Trophoblast cell (in vitro differentiated cells and primary cell): Measurements from ENCODE around the gene CAD.

Source experiments
- DNase-seq, 2 donors: peaks; one replicate each; pipeline ENCODE4 v3.0.0-alpha.2; 2016
- H2AFZ ChIP-seq: 2 replicates; pipeline ENCODE4 v1.6.1; 2013; ENCODE audit warnings: low read length, moderate library complexity, mild to moderate bottlenecking; ENCODE audit not compliant: insufficient read depth, poor library complexity
- H2AK5ac ChIP-seq: 2 replicates; pipeline ENCODE4 v1.6.1; 2013; ENCODE audit warnings: mild to moderate bottlenecking, low read length
- H2BK120ac ChIP-seq: 2 replicates; pipeline ENCODE4 v1.6.1; 2013; ENCODE audit warnings: low read length, mild to moderate bottlenecking, moderate library complexity; ENCODE audit not compliant: insufficient read depth, poor library complexity
- H2BK12ac ChIP-seq: 2 replicates; pipeline ENCODE4 v1.6.1; 2013; ENCODE audit warnings: mild to moderate bottlenecking, low read length, moderate library complexity
- H2BK5ac ChIP-seq: 2 replicates; pipeline ENCODE4 v1.6.1; 2013; ENCODE audit warnings: low read length, low read depth, moderate library complexity, mild to moderate bottlenecking; ENCODE audit not compliant: poor library complexity
- H3K14ac ChIP-seq: 2 replicates; pipeline ENCODE4 v1.6.1; 2013; ENCODE audit warnings: mild to moderate bottlenecking, low read length
- H3K18ac ChIP-seq: 2 replicates; pipeline ENCODE4 v1.6.1; 2013; ENCODE audit warnings: mild to moderate bottlenecking, low read length
- H3K23ac ChIP-seq: 2 replicates; pipeline ENCODE4 v1.6.1; 2013; ENCODE audit warnings: low read length
- H3K27ac ChIP-seq: 2 replicates; pipeline ENCODE4 v1.5.1; 2013; ENCODE audit warnings: low read depth, mild to moderate bottlenecking, inconsistent platforms, low read length, moderate library complexity
- H3K27me3 ChIP-seq: 2 replicates; pipeline ENCODE4 v1.6.1; 2013; ENCODE audit warnings: inconsistent platforms, mild to moderate bottlenecking, low read length, moderate library complexity; ENCODE audit not compliant: insufficient read depth
- H3K36me3 ChIP-seq, 2 experiments: 1 replicate in 1 of 2; 2 replicates in 1 of 2; pipeline ENCODE4 v1.6.1; 2013; ENCODE audit warnings: low read length in 2 of 2, mild to moderate bottlenecking in 2 of 2, moderate library complexity in 1 of 2; ENCODE audit not compliant: insufficient read depth in 2 of 2, control insufficient read depth in 1 of 2
- H3K4ac ChIP-seq: 2 replicates; pipeline ENCODE4 v1.6.1; 2013; ENCODE audit warnings: low read depth, mild to moderate bottlenecking, low read length, moderate library complexity
- H3K4me1 ChIP-seq, 2 experiments: 1 replicate in 1 of 2; 2 replicates in 1 of 2; pipeline ENCODE4 v1.6.1; 2013; ENCODE audit warnings: low read length in 2 of 2, mild to moderate bottlenecking in 2 of 2, moderate library complexity in 1 of 2; ENCODE audit not compliant: insufficient read depth in 2 of 2, control insufficient read depth in 1 of 2
- H3K4me2 ChIP-seq: 2 replicates; pipeline ENCODE4 v1.6.1; 2013; ENCODE audit warnings: inconsistent platforms, mild to moderate bottlenecking, low read length, moderate library complexity
- H3K4me3 ChIP-seq: 2 replicates; pipeline ENCODE4 v1.5.1; 2013; ENCODE audit warnings: mild to moderate bottlenecking, low read depth, low read length, inconsistent platforms
- H3K79me1 ChIP-seq: one replicate; pipeline ENCODE4 v1.6.1; 2013; ENCODE audit warnings: low read length
- H3K79me2 ChIP-seq: 2 replicates; pipeline ENCODE4 v1.6.1; 2013; ENCODE audit warnings: low read length, mild to moderate bottlenecking; ENCODE audit not compliant: control insufficient read depth, insufficient read depth, poor library complexity
- H3K9ac ChIP-seq: 2 replicates; pipeline ENCODE4 v1.6.1; 2013; ENCODE audit warnings: mild to moderate bottlenecking, low read length
- H3K9me3 ChIP-seq: 2 replicates; pipeline ENCODE4 v1.6.1; 2013; ENCODE audit warnings: low read depth, mild to moderate bottlenecking, control low read depth, inconsistent platforms, low read length; ENCODE audit not compliant: insufficient read depth
- H4K12ac ChIP-seq: 2 replicates; pipeline ENCODE4 v1.6.1; 2013; ENCODE audit warnings: low read depth, mild to moderate bottlenecking, low read length, moderate library complexity
- H4K8ac ChIP-seq: 2 replicates; pipeline ENCODE4 v1.6.1; 2013; ENCODE audit warnings: low read depth, mild to moderate bottlenecking, low read length, moderate library complexity
- H4K91ac ChIP-seq: one replicate; pipeline ENCODE4 v1.6.1; 2013; ENCODE audit warnings: low read depth, mild to moderate bottlenecking, low read length, moderate library complexity
- whole genome bisulfite sequencing: extraction: QIAGEN DNeasy Blood & Tissue Kit; methylation state at CpG from one replicate; pipeline ENCODE4 v1.1.7; 2013; ENCODE audit warnings: missing lambda C conversion rate; ENCODE audit not compliant: insufficient read length, insufficient coverage; ENCODE audit errors: extremely low coverage; 5-methylcytosine and 5-hydroxymethylcytosine counted together

Gene CAD

DNA sequence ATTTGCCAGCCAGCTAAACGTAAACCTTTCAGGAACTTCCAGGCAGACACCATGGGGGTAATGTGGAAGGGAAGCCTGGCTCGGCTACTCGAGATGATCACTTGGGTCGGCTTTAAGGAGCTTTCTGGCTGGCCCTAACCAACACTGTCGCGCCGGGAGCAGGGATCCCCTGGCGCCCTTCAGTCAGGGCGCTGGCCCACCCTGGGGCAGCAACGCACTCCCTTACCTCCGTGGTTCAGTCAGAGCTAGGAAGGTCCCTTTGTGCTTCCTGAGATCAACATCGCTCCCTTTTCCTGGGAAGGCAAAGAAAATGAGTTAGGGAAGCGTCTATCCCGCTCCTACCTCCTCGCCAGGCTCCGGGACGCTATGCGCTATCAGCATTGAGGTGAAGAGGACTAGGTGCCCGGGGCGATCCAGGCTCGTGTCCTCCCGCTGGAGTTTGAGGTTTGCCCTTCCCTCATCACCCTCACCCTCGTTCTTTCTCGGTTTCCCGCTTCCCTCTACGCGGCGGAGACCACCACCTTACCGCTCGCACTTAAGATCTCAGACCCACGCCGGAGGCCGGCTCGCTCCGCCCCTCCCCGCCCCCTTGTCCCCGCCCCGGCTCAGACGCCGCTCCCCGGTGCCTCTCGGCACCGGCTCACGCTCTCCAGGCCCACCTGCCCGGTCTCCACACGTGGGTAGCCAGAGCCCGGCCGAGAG lies 5.8 kb upstream of the CAD start:
- Histone ChIP-seq H3K4me3 (peak overlapping the region; percentile 76), H3K9me3 (no peaks in the 10 kb centered on the region), H4K91ac (peak overlapping the region; percentile 37), H3K4ac (peak overlapping the region; percentile 80), H2BK5ac (peak overlapping the region; percentile 7), H4K8ac (peak overlapping the region; percentile 51), H2BK12ac (no peak overlapping the region), H3K36me3 (peaks cover 18 to 23% of the 10 kb centered on the region in 2 experiments), H2AFZ (peak overlapping the region; percentile 24), H3K79me1 (peaks cover 33% of the 10 kb centered on the region), H3K18ac (peak overlapping the region; percentile 91), H3K4me2 (peak overlapping the region; percentile 84), H3K79me2 (peaks cover 14% of the 10 kb centered on the region), H3K9ac (peak overlapping the region; percentile 92), H2BK120ac (peak overlapping the region; percentile 4), H3K14ac (peak overlapping the region; percentile 34), H3K27me3 (no peaks in the 10 kb centered on the region), H2AK5ac (peak overlapping the region; percentile 65), H4K12ac (no peak overlapping the region), H3K27ac (peak overlapping the region; percentile 85), H3K4me1 (peaks cover 14 to 28% of the 10 kb centered on the region in 2 experiments), H3K23ac (no peak overlapping the region)
- no CpG with 5 or more reads among the region's 48 CpGs for WGBS
- peak; percentile 72 to 74 for DNase-seq

DNA sequence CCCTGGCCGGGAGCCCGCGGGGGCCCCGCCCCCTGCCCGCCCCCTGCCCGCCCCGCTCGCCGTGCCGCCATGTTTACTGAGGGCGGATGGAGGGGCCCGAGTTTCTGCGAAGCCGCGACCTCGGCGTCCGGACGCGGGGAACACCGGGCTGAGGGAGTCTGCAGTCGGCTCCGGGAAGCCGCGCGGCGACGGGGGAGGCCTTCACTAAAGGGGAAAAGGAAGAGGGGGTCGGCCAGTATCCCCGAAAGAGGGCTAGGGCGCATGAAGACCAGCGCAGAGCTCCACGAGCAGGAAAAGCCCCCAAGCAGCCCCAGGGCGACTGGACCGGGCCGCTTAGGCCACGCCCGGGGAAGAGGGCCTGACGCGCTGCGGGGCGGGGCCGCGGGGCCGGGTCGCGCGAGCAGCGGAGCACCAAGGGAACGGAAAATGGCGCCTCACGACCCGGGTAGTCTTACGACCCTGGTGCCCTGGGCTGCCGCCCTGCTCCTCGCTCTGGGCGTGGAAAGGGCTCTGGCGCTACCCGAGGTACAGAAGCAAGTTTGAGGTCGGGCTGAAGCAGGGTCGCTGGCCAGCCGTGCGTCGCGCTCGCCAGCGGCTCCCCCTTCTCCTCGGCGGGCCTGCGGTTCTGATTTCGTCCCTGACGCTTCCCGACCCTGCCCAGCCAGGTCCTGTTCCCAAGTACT lies 5.1 kb upstream of the CAD start, which contains the start of the genes ATRAID and SLC5A6:
Gene ATRAID (plus strand): TSS at position 99 of the 683 bp plus-strand sequence. CDS start 328 bp downstream, at position 427.
Gene SLC5A6 (minus strand): TSS at position 326 of the 683 bp plus-strand sequence. CDS start 4,618 bp downstream, outside the sequence.
- H3K79me1 ChIP-seq, result peaks cover 31% of the 10 kb centered on the region
- peak within 1 kb of the TSS; percentile 87 for H3K4ac ChIP-seq
- H3K79me2 ChIP-seq, result peaks cover 15% of the 10 kb centered on the region
- no peaks in the 10 kb centered on the region for H3K9me3 ChIP-seq
- peak within 1 kb of the TSS; percentile 99 for H3K9ac ChIP-seq
- peak within 1 kb of the TSS; percentile 96 for H3K27ac ChIP-seq
- peak within 1 kb of the TSS; percentile 73 for H2AK5ac ChIP-seq
- peak within 1 kb of the TSS; percentile 99 for H4K12ac ChIP-seq
- peaks cover 12 to 16% of the 10 kb centered on the region in 2 experiments for H3K36me3 ChIP-seq
- H3K23ac ChIP-seq, result no peak within 1 kb of the TSS
- peak within 1 kb of the TSS; percentile 97 for H3K18ac ChIP-seq
- peak within 1 kb of the TSS; percentile 97 for H2BK5ac ChIP-seq
- H3K27me3 ChIP-seq, result no peaks in the 10 kb centered on the region
- WGBS, result no CpG with 5 or more reads among the region's 73 CpGs
- peak within 1 kb of the TSS; percentile 99 for H4K8ac ChIP-seq
- H2BK12ac ChIP-seq, result no peak within 1 kb of the TSS
- H2AFZ ChIP-seq, result peak within 1 kb of the TSS; percentile 90
- peak within 1 kb of the TSS; percentile 98 for H2BK120ac ChIP-seq
- H4K91ac ChIP-seq, result peak within 1 kb of the TSS; percentile 90
- H3K4me2 ChIP-seq, result peak within 1 kb of the TSS; percentile 84
- peak; percentile 93 to 96 for DNase-seq
- H3K4me3 ChIP-seq, result peak within 1 kb of the TSS; percentile 93
- H3K14ac ChIP-seq, result peak within 1 kb of the TSS; percentile 96
- H3K4me1 ChIP-seq, result peaks cover 18 to 31% of the 10 kb centered on the region in 2 experiments

DNA sequence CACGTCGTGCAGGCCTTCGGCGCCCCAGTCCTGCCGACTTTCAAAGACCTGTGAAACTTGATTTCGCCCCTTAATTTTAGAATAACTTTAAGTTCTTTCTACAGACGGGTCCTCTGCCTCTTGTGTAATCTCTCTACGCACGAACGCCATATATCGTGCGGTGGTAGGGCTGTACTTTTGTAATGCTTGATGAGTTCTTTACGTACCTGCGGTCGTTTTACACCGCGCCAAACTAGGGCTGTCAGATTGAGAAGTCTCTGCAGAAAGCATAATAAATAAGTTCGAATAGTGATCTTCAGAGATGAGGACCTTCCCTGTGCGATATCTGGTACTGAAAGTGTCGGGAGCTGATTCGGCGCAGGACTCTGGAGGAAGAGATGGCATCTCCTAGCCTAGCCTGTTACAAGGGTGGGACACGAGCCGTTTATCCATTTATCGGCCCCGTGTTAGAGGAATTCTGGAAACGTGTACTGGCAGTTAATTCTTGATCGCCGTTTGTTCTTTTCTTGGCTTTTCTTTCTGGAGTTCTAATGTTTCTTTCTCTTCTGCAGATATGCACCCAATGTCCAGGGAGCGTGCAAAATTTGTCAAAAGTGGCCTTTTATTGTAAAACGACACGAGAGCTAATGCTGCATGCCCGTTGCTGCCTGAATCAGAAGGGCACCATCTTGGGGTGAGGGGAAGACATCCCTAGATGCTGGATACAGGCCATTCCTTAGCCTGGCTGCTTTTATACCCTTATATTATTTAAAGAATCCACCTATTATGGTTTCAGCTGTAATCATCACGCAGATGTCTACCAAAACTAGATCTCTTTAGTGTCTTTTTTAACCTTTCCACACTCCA lies 4.3 kb upstream of the CAD start:
- H2AK5ac ChIP-seq, result no peak overlapping the region
- DNase-seq, result peak; percentile 29 to 64
- H4K91ac ChIP-seq, result peak overlapping the region; percentile 90
- H2AFZ ChIP-seq, result peak overlapping the region; percentile 90
- peaks cover 36% of the 10 kb centered on the region for H3K79me1 ChIP-seq
- H3K79me2 ChIP-seq, result peaks cover 20% of the 10 kb centered on the region
- H3K9me3 ChIP-seq, result no peaks in the 10 kb centered on the region
- H2BK5ac ChIP-seq, result peak overlapping the region; percentile 92
- H3K18ac ChIP-seq, result peak overlapping the region; percentile 97
- no peak overlapping the region for H2BK12ac ChIP-seq
- peak overlapping the region; percentile 99 for H4K12ac ChIP-seq
- peak overlapping the region; percentile 93 for H3K4me3 ChIP-seq
- H3K14ac ChIP-seq, result peak overlapping the region; percentile 96
- H4K8ac ChIP-seq, result peak overlapping the region; percentile 99
- H3K23ac ChIP-seq, result no peak overlapping the region
- H3K27me3 ChIP-seq, result no peaks in the 10 kb centered on the region
- H3K27ac ChIP-seq, result peak overlapping the region; percentile 96
- peak overlapping the region; percentile 68 for H3K4ac ChIP-seq
- peak overlapping the region; percentile 99 for H3K9ac ChIP-seq
- peaks cover 6 to 9% of the 10 kb centered on the region in 2 experiments for H3K36me3 ChIP-seq
- H2BK120ac ChIP-seq, result peak overlapping the region; percentile 93
- peaks cover 18 to 23% of the 10 kb centered on the region in 2 experiments for H3K4me1 ChIP-seq
- WGBS, result no CpG with 5 or more reads among the region's 34 CpGs
- H3K4me2 ChIP-seq, result peak overlapping the region; percentile 64

DNA sequence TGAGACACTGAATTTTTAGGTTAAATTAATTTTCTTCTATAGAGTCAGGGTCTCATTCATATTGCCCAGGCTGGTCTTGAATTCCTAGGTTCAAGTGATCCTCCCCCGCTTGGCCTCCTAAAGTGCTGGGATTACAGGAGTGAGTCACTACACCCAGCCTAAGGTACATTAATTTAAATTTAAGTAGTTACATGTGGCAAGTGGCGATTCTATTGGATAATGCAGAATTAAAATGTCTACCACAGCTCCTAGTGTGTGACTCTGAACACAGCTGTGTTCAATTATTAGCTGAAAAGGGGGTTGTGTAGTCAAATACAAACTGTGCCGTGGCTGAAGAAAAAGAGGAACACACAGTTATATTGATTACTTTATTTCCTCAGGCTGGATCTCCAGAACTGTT lies 2.2 kb upstream of the CAD start:
- H3K4me1 ChIP-seq, result peaks cover 6 to 10% of the 10 kb centered on the region in 2 experiments
- H3K18ac ChIP-seq, result no peak overlapping the region
- no peak overlapping the region for H4K12ac ChIP-seq
- no peak overlapping the region for H2BK5ac ChIP-seq
- H3K14ac ChIP-seq, result no peak overlapping the region
- H3K79me1 ChIP-seq, result peaks cover 24% of the 10 kb centered on the region
- H4K91ac ChIP-seq, result no peak overlapping the region
- H3K27ac ChIP-seq, result no peak overlapping the region
- no peak overlapping the region for H3K4ac ChIP-seq
- H3K9ac ChIP-seq, result no peak overlapping the region
- H2BK120ac ChIP-seq, result no peak overlapping the region
- H2BK12ac ChIP-seq, result no peak overlapping the region
- peaks cover 2 to 8% of the 10 kb centered on the region in 2 experiments for H3K36me3 ChIP-seq
- H3K9me3 ChIP-seq, result no peaks in the 10 kb centered on the region
- no peak for DNase-seq
- no peak overlapping the region for H2AFZ ChIP-seq
- H3K27me3 ChIP-seq, result no peaks in the 10 kb centered on the region
- H3K79me2 ChIP-seq, result peaks cover 16% of the 10 kb centered on the region
- H4K8ac ChIP-seq, result no peak overlapping the region
- H2AK5ac ChIP-seq, result no peak overlapping the region
- H3K4me2 ChIP-seq, result no peak overlapping the region
- no peak overlapping the region for H3K4me3 ChIP-seq
- no peak overlapping the region for H3K23ac ChIP-seq
- no CpG with 5 or more reads among the region's 3 CpGs for WGBS
